ENCODE results near the gene FBXO42.

Gene FBXO42

DNA sequence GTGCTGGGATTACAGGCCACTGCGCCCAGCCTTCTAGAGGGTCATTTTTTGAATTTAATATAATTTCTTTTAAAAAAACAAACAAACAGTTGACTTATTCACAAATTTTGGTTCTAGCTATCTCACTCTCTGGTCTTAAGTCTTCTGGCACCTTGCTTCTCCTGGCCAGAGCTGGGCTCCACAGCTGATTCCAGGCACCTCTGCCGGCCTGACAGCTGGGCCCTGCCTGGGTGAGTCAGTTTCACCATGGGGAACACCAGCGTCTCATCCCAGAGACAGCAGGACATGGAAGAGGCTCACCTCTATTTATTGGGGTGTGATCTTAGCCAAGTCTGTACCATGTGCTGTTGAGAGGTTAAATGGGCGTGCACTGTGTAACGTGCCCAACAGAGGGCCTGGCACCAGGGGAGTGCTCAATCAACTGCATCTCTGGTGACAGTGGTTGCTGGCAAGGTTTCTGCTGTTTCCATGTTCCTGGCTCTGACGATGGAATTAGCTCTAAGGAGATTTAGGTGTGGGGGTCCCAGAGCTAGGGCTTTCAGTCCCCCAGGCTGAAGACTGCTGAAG, 116.3 kb downstream of the FBXO42 start:
- peak; percentile 75 for DNase-seq (ENCODE audit: low read depth)
- TF ChIP-seq, protein P1, sequence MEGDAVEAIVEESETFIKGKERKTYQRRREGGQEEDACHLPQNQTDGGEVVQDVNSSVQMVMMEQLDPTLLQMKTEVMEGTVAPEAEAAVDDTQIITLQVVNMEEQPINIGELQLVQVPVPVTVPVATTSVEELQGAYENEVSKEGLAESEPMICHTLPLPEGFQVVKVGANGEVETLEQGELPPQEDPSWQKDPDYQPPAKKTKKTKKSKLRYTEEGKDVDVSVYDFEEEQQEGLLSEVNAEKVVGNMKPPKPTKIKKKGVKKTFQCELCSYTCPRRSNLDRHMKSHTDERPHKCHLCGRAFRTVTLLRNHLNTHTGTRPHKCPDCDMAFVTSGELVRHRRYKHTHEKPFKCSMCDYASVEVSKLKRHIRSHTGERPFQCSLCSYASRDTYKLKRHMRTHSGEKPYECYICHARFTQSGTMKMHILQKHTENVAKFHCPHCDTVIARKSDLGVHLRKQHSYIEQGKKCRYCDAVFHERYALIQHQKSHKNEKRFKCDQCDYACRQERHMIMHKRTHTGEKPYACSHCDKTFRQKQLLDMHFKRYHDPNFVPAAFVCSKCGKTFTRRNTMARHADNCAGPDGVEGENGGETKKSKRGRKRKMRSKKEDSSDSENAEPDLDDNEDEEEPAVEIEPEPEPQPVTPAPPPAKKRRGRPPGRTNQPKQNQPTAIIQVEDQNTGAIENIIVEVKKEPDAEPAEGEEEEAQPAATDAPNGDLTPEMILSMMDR (IDR thresholded peaks at IDR 0.05; ENCODE audit: insufficient read depth, low read depth, low read length, missing control alignments) = peak; percentile 51
- peak overlapping the region; percentile 72 for H3K4me3 ChIP-seq (ENCODE audit: low read length)

DNA sequence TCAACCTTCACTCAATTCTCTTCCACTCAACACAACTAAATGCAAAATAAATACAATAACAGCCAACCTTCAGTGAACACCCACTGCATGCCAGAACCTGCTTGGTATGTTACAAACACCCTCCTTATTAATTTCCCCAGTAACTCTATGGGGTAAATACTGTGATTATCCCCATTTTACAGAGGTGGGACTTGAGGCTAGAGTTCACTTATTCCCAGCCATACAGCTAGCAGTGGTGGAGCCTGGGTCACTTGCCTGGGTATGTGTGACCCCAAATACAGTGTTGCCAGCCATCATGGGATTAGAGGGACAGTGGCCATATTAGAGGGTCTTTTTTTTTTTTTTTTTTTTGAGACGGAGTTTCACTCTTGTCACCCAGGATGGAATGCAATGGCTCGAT, 116.9 kb downstream of the FBXO42 start:
- DNase-seq (ENCODE audit: low read depth) = no peak
- TF ChIP-seq, protein P1 (IDR thresholded peaks at IDR 0.05; ENCODE audit: insufficient read depth, low read depth, low read length, missing control alignments) = no peak
- H3K4me3 ChIP-seq (ENCODE audit: low read length) = no peak overlapping the region

DNA sequence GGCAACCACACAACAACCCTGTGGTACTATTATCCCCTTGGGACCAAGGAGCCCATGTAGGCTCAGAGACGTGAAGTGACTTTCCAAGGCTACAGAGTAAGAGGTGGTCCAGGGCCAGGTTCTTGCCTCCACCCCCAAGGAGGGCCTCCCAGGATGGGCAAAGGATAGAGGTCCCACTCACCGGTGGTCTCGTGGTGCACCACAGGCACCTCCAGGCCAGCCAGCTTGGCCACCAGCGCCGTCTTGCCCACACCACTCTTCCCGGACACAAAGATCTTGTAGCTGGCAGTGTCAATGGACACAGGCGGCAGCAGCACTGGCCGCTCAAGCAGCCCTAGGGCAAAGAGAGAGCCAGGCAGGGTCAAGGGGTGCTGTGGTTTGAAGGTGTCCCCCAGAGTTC, 118.8 kb downstream of the FBXO42 start:
- no peak for DNase-seq (ENCODE audit: low read depth)
- TF ChIP-seq, protein P1 (IDR thresholded peaks at IDR 0.05; ENCODE audit: insufficient read depth, low read depth, low read length, missing control alignments) = no peak
- H3K4me3 ChIP-seq (ENCODE audit: low read length) = no peak overlapping the region

DNA sequence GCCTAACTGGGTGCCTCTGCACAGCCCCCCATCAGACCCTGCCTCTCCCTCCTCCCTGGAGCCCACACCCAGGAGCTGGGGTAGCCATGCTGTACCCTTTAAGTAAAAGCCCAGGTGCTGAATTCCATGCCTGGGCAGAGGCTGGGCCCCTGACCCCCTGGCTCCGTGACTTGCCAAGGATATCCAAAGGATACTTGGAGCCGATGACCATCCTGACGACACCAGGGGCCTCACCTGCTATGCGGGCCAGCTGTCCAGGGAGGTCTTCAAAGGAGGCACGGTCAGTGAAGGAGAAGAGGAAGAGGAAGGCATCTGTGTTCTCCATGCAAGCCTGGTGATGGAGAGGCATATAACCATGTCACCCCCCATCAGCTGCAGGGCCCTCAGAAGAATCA, 120.0 kb downstream of the FBXO42 start:
- TF ChIP-seq, protein P1 (IDR thresholded peaks at IDR 0.05; ENCODE audit: insufficient read depth, low read depth, low read length, missing control alignments) = no peak
- no peak for DNase-seq (ENCODE audit: low read depth)
- H3K4me3 ChIP-seq (ENCODE audit: low read length) = no peak overlapping the region

DNA sequence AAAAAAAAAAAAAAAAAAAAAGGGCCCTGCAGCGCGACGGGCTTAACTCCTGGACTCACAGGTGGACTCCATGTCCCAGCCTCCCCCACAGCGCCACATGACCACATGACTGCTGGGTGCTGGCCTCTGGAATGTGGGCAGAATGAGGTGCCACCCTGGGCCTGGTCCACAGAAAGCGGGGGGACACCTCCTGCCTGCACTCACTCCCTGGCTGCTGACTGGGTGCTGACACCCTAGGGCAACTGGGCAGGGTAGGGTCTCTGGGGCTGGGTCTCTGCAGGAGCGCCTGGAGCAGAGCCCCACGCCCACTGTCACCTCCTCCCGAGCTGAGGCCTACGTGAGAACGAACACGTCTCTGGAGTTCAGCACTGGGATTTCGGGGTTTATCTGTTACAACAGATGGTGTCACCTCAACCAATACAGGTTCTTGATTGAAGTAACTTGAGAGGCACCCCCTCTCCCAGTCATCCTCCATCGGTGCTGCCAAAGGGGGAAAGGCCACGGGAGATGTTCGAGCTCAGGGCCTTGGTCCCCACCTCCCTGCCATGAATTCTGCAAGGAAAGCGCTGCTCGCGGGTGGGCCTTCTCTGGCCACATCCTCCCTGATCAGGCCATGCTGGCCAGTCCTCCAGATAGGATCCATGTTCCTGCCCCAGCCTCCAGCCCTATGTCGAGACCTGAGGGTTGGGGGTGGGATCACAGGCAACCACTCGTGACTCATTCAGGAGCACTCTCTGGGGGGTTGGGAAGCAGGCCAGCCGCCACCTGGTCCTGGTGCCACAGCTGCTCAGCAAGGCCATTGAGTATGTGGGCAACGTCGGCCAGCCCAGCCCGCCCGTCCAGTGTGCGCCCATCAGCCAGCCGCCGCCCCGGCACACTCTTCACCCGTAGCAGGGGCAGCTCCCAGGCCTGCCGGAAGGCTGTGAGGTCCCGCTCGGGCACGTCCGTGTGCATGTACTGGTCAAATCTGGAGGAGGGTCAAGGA, 120.7 kb downstream of the FBXO42 start:
- H3K4me3 ChIP-seq (ENCODE audit: low read length) = no peak overlapping the region
- TF ChIP-seq, protein P1 (IDR thresholded peaks at IDR 0.05; ENCODE audit: insufficient read depth, low read depth, low read length, missing control alignments) = no peak
- no peak for DNase-seq (ENCODE audit: low read depth)

DNA sequence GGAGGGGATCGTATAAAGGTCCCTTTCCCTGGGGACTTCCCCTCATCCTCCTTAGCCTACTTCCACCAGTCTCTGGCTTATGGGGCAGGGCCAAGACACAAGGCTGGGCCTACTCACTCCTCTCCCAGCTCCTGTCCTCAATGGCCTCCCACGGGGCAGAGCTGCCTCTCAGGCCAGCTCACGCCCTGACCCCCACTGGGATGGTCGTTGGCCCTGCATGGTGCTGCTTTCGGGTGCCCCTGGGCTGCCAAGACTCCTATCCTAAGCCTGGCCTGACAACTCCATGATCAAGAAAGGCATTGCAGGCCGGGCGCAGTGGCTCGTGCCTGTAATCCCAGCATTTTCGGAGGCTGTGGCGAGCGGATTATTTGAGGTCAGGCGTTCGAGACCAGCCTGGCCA, 121.5 kb downstream of the FBXO42 start:
- DNase-seq (ENCODE audit: low read depth) = no peak
- TF ChIP-seq, protein P1 (IDR thresholded peaks at IDR 0.05; ENCODE audit: insufficient read depth, low read depth, low read length, missing control alignments) = no peak
- no peak overlapping the region for H3K4me3 ChIP-seq (ENCODE audit: low read length)

All from epithelial cell of esophagus (primary cell).